IMR-90 (cell line): ENCODE measurements around the gene HIGD2A. TPM values are rescaled to one million over a fixed set of nuclear protein-coding genes. Genes with fewer than 3 reads are reported as not detected.

Experiments used
- ATAC-seq: fragments of 200-7000 bp; cut with Tn5 transposase; 2 replicates; pipeline ENCODE4 v1.9.1; 2020; ENCODE audit warnings: low read depth, mild to moderate bottlenecking, moderate library complexity
- Bru-seq: library from RNA; stranded (reverse); fragments of 400-500 nt; gene quantifications from one replicate; lab custom pipeline; 2021; lab: Mats Ljungman, UMichigan
- BruChase-seq, 2 experiments: library from RNA; stranded (reverse); fragments of 400-500 nt; gene quantifications; one replicate each; lab custom pipeline; 2021; lab: Mats Ljungman, UMichigan
- BruUV-seq: library from RNA; stranded (reverse); fragments of 400-500 nt; replicated peaks from 2 replicates; lab custom pipeline; 2021; lab: Mats Ljungman, UMichigan
- CTCF ChIA-PET: fragments of 300-600 bp; formaldehyde crosslinking; extraction: SDS; loops from one replicate; lab custom pipeline; 2021; ENCODE audit warnings: antibody characterized with exemption; lab: Yijun Ruan, JAX
- POLR2A ChIA-PET: fragments of 300-600 bp; sonication (Branson Sonifier 250); formaldehyde crosslinking; loops from one replicate; lab custom pipeline; 2022; ENCODE audit warnings: antibody characterized with exemption; ENCODE audit not compliant: unreplicated experiment; lab: Charles Lee
- DNase-seq: peaks from one replicate; pipeline ENCODE4 v3.0.0; 2013
- H2AFZ ChIP-seq: replicated peaks from 2 replicates; pipeline ENCODE3; 2013; ENCODE audit warnings: low read length, mild to moderate bottlenecking; ENCODE audit not compliant: poor library complexity
- H2AK5ac ChIP-seq: 2 replicates; pipeline ENCODE4 v1.6.1; 2013; ENCODE audit warnings: low read depth, low read length, inconsistent platforms
- H2AK9ac ChIP-seq: replicated peaks from 2 replicates; pipeline ENCODE3; 2013; ENCODE audit warnings: mild to moderate bottlenecking, low read depth, low read length, moderate library complexity; ENCODE audit not compliant: poor library complexity
- H2BK120ac ChIP-seq: 2 replicates; pipeline ENCODE4 v1.6.1; 2013; ENCODE audit warnings: low read depth, low read length, inconsistent platforms
- H2BK15ac ChIP-seq: 3 replicates; pipeline ENCODE4 v1.6.1; 2013; ENCODE audit warnings: low read depth, low read length, inconsistent platforms
- H2BK20ac ChIP-seq: 2 replicates; pipeline ENCODE4 v1.6.1; 2013; ENCODE audit warnings: low read depth, mild to moderate bottlenecking, inconsistent platforms, low read length, moderate library complexity
- H2BK5ac ChIP-seq: 2 replicates; pipeline ENCODE4 v1.6.1; 2013; ENCODE audit warnings: mild to moderate bottlenecking, low read depth, low read length, inconsistent platforms; ENCODE audit not compliant: poor library complexity, severe bottlenecking
- H3K14ac ChIP-seq: replicated peaks from 2 replicates; pipeline ENCODE4 v1.6.1; 2013; ENCODE audit warnings: low read depth, low read length, inconsistent platforms
- H3K18ac ChIP-seq: 2 replicates; pipeline ENCODE4 v1.6.1; 2013; ENCODE audit warnings: low read depth, low read length, control low read depth
- H3K23ac ChIP-seq: 2 replicates; pipeline ENCODE4 v1.6.1; 2013; ENCODE audit warnings: low read depth, low read length, inconsistent platforms
- H3K27ac ChIP-seq: 2 replicates; pipeline ENCODE4 v1.5.1; 2013; ENCODE audit warnings: mild to moderate bottlenecking, control low read depth, low read length; ENCODE audit not compliant: insufficient read depth
- H3K27me3 ChIP-seq: 2 replicates; pipeline ENCODE4 v1.6.1; 2013; ENCODE audit warnings: low read length; ENCODE audit not compliant: control insufficient read depth, insufficient read depth
- H3K36me3 ChIP-seq: 2 replicates; pipeline ENCODE4 v1.6.1; 2013; ENCODE audit warnings: low read length, mixed read lengths; ENCODE audit not compliant: control insufficient read depth, insufficient read depth
- H3K4ac ChIP-seq: 2 replicates; pipeline ENCODE4 v1.6.1; 2013; ENCODE audit warnings: low read depth, low read length, inconsistent platforms
- H3K4me1 ChIP-seq: 2 replicates; pipeline ENCODE4 v1.6.1; 2013; ENCODE audit warnings: low read length, mixed read lengths; ENCODE audit not compliant: control insufficient read depth, insufficient read depth
- H3K4me2 ChIP-seq: 2 replicates; pipeline ENCODE4 v1.6.1; 2013; ENCODE audit warnings: low read depth, mild to moderate bottlenecking, control low read depth, low read length, moderate library complexity
- H3K4me3 ChIP-seq: 2 replicates; pipeline ENCODE4 v1.5.1; 2013; ENCODE audit warnings: low read depth, mild to moderate bottlenecking, control low read depth, low read length, moderate library complexity; ENCODE audit not compliant: insufficient read depth
- H3K56ac ChIP-seq: 2 replicates; pipeline ENCODE4 v1.6.1; 2013; ENCODE audit warnings: low read length, inconsistent platforms; ENCODE audit not compliant: insufficient read depth; ENCODE audit errors: extremely low read depth
- H3K79me1 ChIP-seq, 2 experiments: 2 replicates each; pipeline ENCODE4 v1.6.1; 2013; ENCODE audit warnings: low read length in 2 of 2, inconsistent platforms in 1 of 2, low read depth in 1 of 2
- H3K9ac ChIP-seq: 2 replicates; pipeline ENCODE4 v1.6.1; 2013; ENCODE audit warnings: low read depth, low read length, control low read depth
- H3K9me1 ChIP-seq: 2 replicates; pipeline ENCODE4 v1.6.1; 2013; ENCODE audit warnings: low read length, inconsistent platforms; ENCODE audit not compliant: insufficient read depth
- H3K9me3 ChIP-seq: 2 replicates; pipeline ENCODE4 v1.6.1; 2013; ENCODE audit warnings: low read length; ENCODE audit not compliant: control insufficient read depth, insufficient read depth
- H4K20me1 ChIP-seq: 2 replicates; pipeline ENCODE4 v1.6.1; 2013; ENCODE audit warnings: low read length, inconsistent platforms; ENCODE audit not compliant: insufficient read depth
- H4K5ac ChIP-seq: 2 replicates; pipeline ENCODE4 v1.6.1; 2013; ENCODE audit warnings: mild to moderate bottlenecking, low read depth, low read length, control low read depth
- H4K8ac ChIP-seq, 2 experiments: 2 replicates each; pipeline ENCODE4 v1.6.1; 2013; ENCODE audit warnings: low read depth in 2 of 2, low read length in 2 of 2, control low read depth in 1 of 2, inconsistent platforms in 1 of 2
- H4K91ac ChIP-seq: 2 replicates; pipeline ENCODE4 v1.6.1; 2013; ENCODE audit warnings: low read depth, low read length, inconsistent platforms; ENCODE audit not compliant: insufficient read depth
- BHLHE40 ChIP-seq: fragments of 150-350 bp; IDR thresholded peaks from 2 replicates; pipeline ENCODE4 v1.6.1; 2016; ENCODE audit warnings: mild to moderate bottlenecking, low read depth, low read length
- CEBPB ChIP-seq: IDR thresholded peaks from 2 replicates; pipeline ENCODE4 v1.6.1; 2012; ENCODE audit warnings: low read depth, low read length, improper control_type of control experiment
- CHD1 ChIP-seq: IDR thresholded peaks from 2 replicates; pipeline ENCODE4 v1.6.1; 2012; ENCODE audit warnings: low read depth, low read length, improper control_type of control experiment
- FOS ChIP-seq: fragments of 150-350 bp; IDR thresholded peaks from 2 replicates; pipeline ENCODE4 v1.6.1; 2016; ENCODE audit warnings: low read depth, low read length
- MAZ ChIP-seq: IDR thresholded peaks from 2 replicates; pipeline ENCODE4 v1.6.1; 2012; ENCODE audit warnings: low read depth, mild to moderate bottlenecking, low read length, improper control_type of control experiment, moderate library complexity, borderline replicate concordance
- MXI1 ChIP-seq: IDR thresholded peaks from 2 replicates; pipeline ENCODE4 v1.6.1; 2012; ENCODE audit warnings: low read depth, mild to moderate bottlenecking, low read length, moderate library complexity, borderline replicate concordance
- NFE2L2 ChIP-seq: fragments of 150-350 bp; IDR thresholded peaks from 2 replicates; pipeline ENCODE4 v1.6.1; 2016; ENCODE audit warnings: low read depth, mild to moderate bottlenecking, low read length
- POLR2A ChIP-seq: IDR thresholded peaks from 2 replicates; pipeline ENCODE4 v1.6.1; 2012; ENCODE audit warnings: mild to moderate bottlenecking, low read depth, low read length
- RCOR1 ChIP-seq: IDR thresholded peaks from 2 replicates; pipeline ENCODE4 v1.6.1; 2012; ENCODE audit warnings: mild to moderate bottlenecking, low read length, improper control_type of control experiment; ENCODE audit not compliant: insufficient replicate concordance
- RFX5 ChIP-seq: IDR thresholded peaks from 2 replicates; pipeline ENCODE4 v1.8.0; 2012; ENCODE audit warnings: low read depth, mild to moderate bottlenecking, low read length, moderate library complexity
- USF2 ChIP-seq: fragments of 150-350 bp; IDR thresholded peaks from 2 replicates; pipeline ENCODE4 v1.6.1; 2017; ENCODE audit warnings: mild to moderate bottlenecking, antibody characterized with exemption, low read length, low read depth
- WGBS, 2 experiments: methylation state at CpG; one replicate each; pipeline versions ENCODE4 v1.1.5 to v1.1.7; 2013; ENCODE audit warnings: missing lambda C conversion rate in 2 of 2; ENCODE audit not compliant: insufficient read length in 1 of 2; ENCODE audit errors: extremely low coverage in 2 of 2; 5-methylcytosine and 5-hydroxymethylcytosine counted together
- dilution Hi-C: fragments of 300-500 bp; cut with HindIII; formaldehyde crosslinking; loops from one replicate; pipeline ENCODE4 v1.14.3; 2018; ENCODE audit warnings: low sequenced_read_pairs; ENCODE audit not compliant: unreplicated experiment
- in situ Hi-C: fragments of 300-500 bp; cut with MboI; formaldehyde crosslinking; loops from 3 replicates; pipeline ENCODE4 v1.14.3; 2019; ENCODE audit warnings: low sequenced_read_pairs, inconsistent platforms, mixed read lengths
- intact Hi-C: fragments of 100-400 bp; cut with micrococcal nuclease; formaldehyde crosslinking; loops from 2 replicates; pipeline ENCODE4 v1.10.0; 2022
- long read RNA-seq: library from polyadenylated mRNA; unstranded; transcript quantifications from one replicate; pipeline ENCODE4 v2.0.0, GENCODE V29; 2021; ENCODE audit not compliant: unreplicated experiment
- polyA plus RNA-seq, 3 experiments: library from polyadenylated mRNA; depleted of rRNA; stranded (reverse); fragments of >200 nt; gene quantifications; 2 replicates each; pipeline ENCODE4 v1.2.3, GENCODE V29; 2012; ENCODE audit warnings: low replicate concordance in 1 of 3
- total RNA-seq: library from RNA; depleted of rRNA; stranded (reverse); fragments of >200 nt; gene quantifications from 2 replicates; pipeline ENCODE4 v1.2.3, GENCODE V29; 2012; rRNA removed
- TF ChIP-seq, protein P1 (sequence below): conservative IDR thresholded peaks from 2 replicates; pipeline ENCODE4 v1.5.1; 2012; ENCODE audit warnings: mild to moderate bottlenecking, low read depth, low read length, improper control_type of control experiment

Gene HIGD2A
- 33.3 and 35.0 TPM in 2 replicates for total RNA-seq
- polyA plus RNA-seq (2012; rRNA removed) = 131 and 146 TPM in 2 replicates
- polyA plus RNA-seq (2012; cell fraction: cytosol; rRNA removed) = 161 and 196 TPM in 2 replicates
- 35.5 and 41.7 TPM in 2 replicates for polyA plus RNA-seq (2012; cell fraction: nucleus; rRNA removed; ENCODE audit: low replicate concordance)
- percentile 85 among the genes with signal in this experiment for Bru-seq, nascent RNA
- percentile 86 among the genes with signal in this experiment for BruChase-seq, experiment 1, labeled RNA remaining after a 6-hour chase
- BruChase-seq, experiment 2, labeled RNA remaining after a 2-hour chase = percentile 82 among the genes with signal in this experiment
- long read RNA-seq, transcript HIGD2A-201 (2 exons, 668 nt) = major isoform, 32 of 38 reads
- long read RNA-seq, partial matches to known transcripts = 6 of 38 reads
- long read RNA-seq, other reads (novel, unspliced or antisense) = 0 of 38 reads

GRCh38 chr5:176388444-176389134 is at the start of gene HIGD2A, which contains the start of gene NOP16:
Gene HIGD2A (plus strand): TSS chr5:176388751. CDS start chr5:176388820, 69 bp downstream.
Gene NOP16 (minus strand): TSS chr5:176388598. CDS start chr5:176388539, 59 bp downstream.
- H4K8ac ChIP-seq = peak within 1 kb of the TSS; percentile 83 to 97
- peak; percentile 98 for DNase-seq
- POLR2A ChIA-PET = interaction anchor here (0.6 kb wide), 1 partner anchor 17 kb away, joined by 5 read pairs; no protein-coding TSS in a partner anchor
- CTCF ChIA-PET = interaction anchor here (0.6 kb wide), 1 partner anchor 259 kb away, joined by 3 read pairs; no protein-coding TSS in a partner anchor
- no peak within 1 kb of the TSS; the same call in 2 of the 3 replicates for H2BK15ac ChIP-seq
- intact Hi-C loops (no loop called here), dilution Hi-C loops (no loop called here), in situ Hi-C loops (no loop called here)
- peaks cover 3% of the 10 kb centered on the region; the same call in 1 of the 2 replicates for H4K20me1 ChIP-seq
- H3K56ac ChIP-seq = peak within 1 kb of the TSS; percentile 93
- H2BK120ac ChIP-seq = peak within 1 kb of the TSS; percentile 66
- H2AK5ac ChIP-seq = peak within 1 kb of the TSS; percentile 98
- peak within 1 kb of the TSS; percentile 96 for H2AFZ ChIP-seq
- peak within 1 kb of the TSS; percentile 95 for H3K27ac ChIP-seq
- peak within 1 kb of the TSS; percentile 93 for H3K4ac ChIP-seq
- H3K9ac ChIP-seq = peak within 1 kb of the TSS; percentile 86
- peak within 1 kb of the TSS; percentile 95 for H3K4me2 ChIP-seq
- peak; percentile 93 for ATAC-seq
- peak within 1 kb of the TSS; percentile 65 for H4K91ac ChIP-seq
- no peaks in the 10 kb centered on the region for H3K27me3 ChIP-seq
- peak within 1 kb of the TSS; percentile 83 for H2BK5ac ChIP-seq
- 0% methylated on average over 24 of the region's 47 CpGs; no CpG with 5 or more reads in 1 of the 2 experiments for WGBS, 2 experiments
- H3K18ac ChIP-seq = peak within 1 kb of the TSS; percentile 31; the same call in 1 of the 2 replicates
- H3K79me1 ChIP-seq = peaks cover 9 to 49% of the 10 kb centered on the region in 2 experiments; a peak in 3 of 4 replicates
- no peak within 1 kb of the TSS for H2BK20ac ChIP-seq
- peak; percentile 42; the same call in 1 of the 2 replicates for TF ChIP-seq USF2
- no peak for TF ChIP-seq CEBPB
- TF ChIP-seq MXI1 = peak; percentile 100
- TF ChIP-seq FOS = 0 out of 2 replicates have a peak, but pooled peaks have one; percentile 7
- TF ChIP-seq CHD1 = no peak
- TF ChIP-seq POLR2A = peak; percentile 59
- TF ChIP-seq BHLHE40 = no peak
- TF ChIP-seq, protein P1, sequence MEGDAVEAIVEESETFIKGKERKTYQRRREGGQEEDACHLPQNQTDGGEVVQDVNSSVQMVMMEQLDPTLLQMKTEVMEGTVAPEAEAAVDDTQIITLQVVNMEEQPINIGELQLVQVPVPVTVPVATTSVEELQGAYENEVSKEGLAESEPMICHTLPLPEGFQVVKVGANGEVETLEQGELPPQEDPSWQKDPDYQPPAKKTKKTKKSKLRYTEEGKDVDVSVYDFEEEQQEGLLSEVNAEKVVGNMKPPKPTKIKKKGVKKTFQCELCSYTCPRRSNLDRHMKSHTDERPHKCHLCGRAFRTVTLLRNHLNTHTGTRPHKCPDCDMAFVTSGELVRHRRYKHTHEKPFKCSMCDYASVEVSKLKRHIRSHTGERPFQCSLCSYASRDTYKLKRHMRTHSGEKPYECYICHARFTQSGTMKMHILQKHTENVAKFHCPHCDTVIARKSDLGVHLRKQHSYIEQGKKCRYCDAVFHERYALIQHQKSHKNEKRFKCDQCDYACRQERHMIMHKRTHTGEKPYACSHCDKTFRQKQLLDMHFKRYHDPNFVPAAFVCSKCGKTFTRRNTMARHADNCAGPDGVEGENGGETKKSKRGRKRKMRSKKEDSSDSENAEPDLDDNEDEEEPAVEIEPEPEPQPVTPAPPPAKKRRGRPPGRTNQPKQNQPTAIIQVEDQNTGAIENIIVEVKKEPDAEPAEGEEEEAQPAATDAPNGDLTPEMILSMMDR = no peak
- TF ChIP-seq NFE2L2 = no peak
- TF ChIP-seq RCOR1 = no peak
- TF ChIP-seq RFX5 = no peak; the same call in 1 of the 2 replicates
- TF ChIP-seq MAZ = peak; percentile 92
- H4K5ac ChIP-seq = peak within 1 kb of the TSS; percentile 95
- BruUV-seq = no TSS peak
- H3K9me3 ChIP-seq = no peaks in the 10 kb centered on the region
- peak within 1 kb of the TSS; percentile 100 for H2AK9ac ChIP-seq
- H3K36me3 ChIP-seq = peaks cover 34% of the 10 kb centered on the region
- peak within 1 kb of the TSS; percentile 73 for H3K4me3 ChIP-seq
- H3K23ac ChIP-seq = peak within 1 kb of the TSS; percentile 72; the same call in 1 of the 2 replicates
- H3K4me1 ChIP-seq = no peaks in the 10 kb centered on the region
- H3K14ac ChIP-seq = peak within 1 kb of the TSS; percentile 93
- H3K9me1 ChIP-seq = no peaks in the 10 kb centered on the region; the same call in 1 of the 2 replicates
